PC-9 (cell line): ENCODE measurements around the gene SECTM1. TPM values are rescaled to one million over a fixed set of nuclear protein-coding genes. Genes with fewer than 3 reads are reported as not detected.

ENCODE experiments used
- BruUV-seq: library from RNA; stranded (reverse); fragments of 400-500 nt; replicated peaks from 2 replicates; lab custom pipeline; 2021; lab: Mats Ljungman, UMichigan
- CTCF ChIA-PET: fragments of 300-600 bp; sonication (Branson Sonifier 250); formaldehyde crosslinking; loops from one replicate; lab custom pipeline; 2022; ENCODE audit warnings: antibody characterized with exemption; lab: Charles Lee
- POLR2A ChIA-PET: fragments of 300-600 bp; sonication (Branson Sonifier 250); formaldehyde crosslinking; loops from one replicate; lab custom pipeline; 2022; ENCODE audit warnings: antibody characterized with exemption; ENCODE audit not compliant: unreplicated experiment; lab: Charles Lee
- DNase-seq, 2 experiments: peaks; one replicate each; pipeline versions ENCODE4 v3.0.0 to v3.0.0-alpha.2; 2015 to 2022; ENCODE audit warnings: mixed read lengths in 1 of 2
- H2AFZ ChIP-seq: fragments of 200-600 bp; sonication (generic); 2 replicates; pipeline ENCODE4 v1.8.1; 2017; ENCODE audit warnings: antibody characterized with exemption
- H3F3A ChIP-seq: fragments of 200-600 bp; sonication (generic); 2 replicates; pipeline ENCODE4 v1.8.1; 2017; ENCODE audit warnings: antibody characterized with exemption, mild to moderate bottlenecking, low read depth; ENCODE audit not compliant: insufficient read depth
- H3K27ac ChIP-seq: fragments of 200-600 bp; sonication (generic); 2 replicates; pipeline ENCODE4 v1.6.1; 2016; ENCODE audit warnings: mixed run types
- H3K27me3 ChIP-seq: fragments of 200-600 bp; sonication (generic); 2 replicates; pipeline ENCODE4 v1.6.1; 2016; ENCODE audit warnings: low read depth, mixed run types; ENCODE audit not compliant: insufficient read depth
- H3K36me3 ChIP-seq: fragments of 200-600 bp; sonication (generic); 2 replicates; pipeline ENCODE4 v1.6.1; 2016; ENCODE audit warnings: low read depth, mixed run types
- H3K4me1 ChIP-seq: fragments of 200-600 bp; sonication (generic); replicated peaks from 2 replicates; pipeline ENCODE4 v1.6.1; 2016; ENCODE audit warnings: mixed run types; ENCODE audit not compliant: insufficient read depth
- H3K4me2 ChIP-seq: fragments of 200-600 bp; sonication (generic); 2 replicates; pipeline ENCODE4 v1.6.1; 2017; ENCODE audit warnings: mixed run types
- H3K4me3 ChIP-seq: fragments of 200-600 bp; sonication (generic); 2 replicates; pipeline ENCODE4 v1.6.1; 2016; ENCODE audit warnings: mixed run types
- H3K79me2 ChIP-seq: fragments of 200-600 bp; sonication (generic); 2 replicates; pipeline ENCODE4 v1.6.1; 2017; ENCODE audit warnings: low read depth, mixed run types
- H3K9me2 ChIP-seq: fragments of 200-600 bp; sonication (generic); 2 replicates; pipeline ENCODE4 v1.8.1; 2017; ENCODE audit warnings: mild to moderate bottlenecking; ENCODE audit not compliant: insufficient read depth
- H3K9me3 ChIP-seq: fragments of 200-600 bp; sonication (generic); 2 replicates; pipeline ENCODE4 v1.8.1; 2016; ENCODE audit warnings: low read depth; ENCODE audit not compliant: insufficient read depth
- H4K20me1 ChIP-seq: fragments of 200-600 bp; sonication (generic); 2 replicates; pipeline ENCODE4 v1.8.1; 2017; ENCODE audit not compliant: insufficient read depth
- CTCF ChIP-seq: fragments of 200-600 bp; sonication (generic); conservative IDR thresholded peaks from 2 replicates; pipeline ENCODE4 v1.6.1; 2017; ENCODE audit warnings: mixed run types, antibody characterized with exemption, mild to moderate bottlenecking, moderate library complexity
- EZH2 ChIP-seq: fragments of 200-600 bp; sonication (generic); IDR thresholded peaks from 2 replicates; pipeline ENCODE4 v1.8.0; 2017; ENCODE audit warnings: antibody characterized with exemption, low read depth
- intact Hi-C: fragments of 100-400 bp; cut with micrococcal nuclease; formaldehyde crosslinking; loops from one replicate; pipeline ENCODE4 v1.10.0; 2022; ENCODE audit not compliant: unreplicated experiment
- total RNA-seq: library from RNA; stranded (reverse); gene quantifications from 2 replicates; pipeline ENCODE4 v1.2.3, GENCODE V29; 2021

The SECTM1 gene
- total RNA-seq, 1 experiment from 2014 or later = 3.6 TPM

- Histone ChIP-seq H3K27me3 (no peaks in the 10 kb centered on the region), H3K4me3 (no peak overlapping the region), H3K9me3 (no peaks in the 10 kb centered on the region), H3K4me2 (no peak overlapping the region), H2AFZ (no peak overlapping the region), H3K27ac (no peak overlapping the region), H3K79me2 (no peaks in the 10 kb centered on the region), H4K20me1 (no peaks in the 10 kb centered on the region), H3F3A (no peaks in the 10 kb centered on the region; the same call in 1 of the 2 replicates), H3K9me2 (no peaks in the 10 kb centered on the region), H3K4me1 (peaks cover 5% of the 10 kb centered on the region), H3K36me3 (no peaks in the 10 kb centered on the region)
- ChIA-PET POLR2A (interaction anchor here (0.5 to 0.7 kb wide), 3 partner anchors 19 to 411 kb away, joined by 3 to 8 read pairs (median 5); no protein-coding TSS in a partner anchor), CTCF (no interaction called here)
- intact Hi-C loops = no loop called here
- no TSS peak for BruUV-seq
- no peak for DNase-seq
- TF ChIP-seq CTCF (no peak), EZH2 (no peak)
These were observed 10.0 kb upstream of the SECTM1 start for GRCh38 chr17:82343560-82343959.

DNA sequence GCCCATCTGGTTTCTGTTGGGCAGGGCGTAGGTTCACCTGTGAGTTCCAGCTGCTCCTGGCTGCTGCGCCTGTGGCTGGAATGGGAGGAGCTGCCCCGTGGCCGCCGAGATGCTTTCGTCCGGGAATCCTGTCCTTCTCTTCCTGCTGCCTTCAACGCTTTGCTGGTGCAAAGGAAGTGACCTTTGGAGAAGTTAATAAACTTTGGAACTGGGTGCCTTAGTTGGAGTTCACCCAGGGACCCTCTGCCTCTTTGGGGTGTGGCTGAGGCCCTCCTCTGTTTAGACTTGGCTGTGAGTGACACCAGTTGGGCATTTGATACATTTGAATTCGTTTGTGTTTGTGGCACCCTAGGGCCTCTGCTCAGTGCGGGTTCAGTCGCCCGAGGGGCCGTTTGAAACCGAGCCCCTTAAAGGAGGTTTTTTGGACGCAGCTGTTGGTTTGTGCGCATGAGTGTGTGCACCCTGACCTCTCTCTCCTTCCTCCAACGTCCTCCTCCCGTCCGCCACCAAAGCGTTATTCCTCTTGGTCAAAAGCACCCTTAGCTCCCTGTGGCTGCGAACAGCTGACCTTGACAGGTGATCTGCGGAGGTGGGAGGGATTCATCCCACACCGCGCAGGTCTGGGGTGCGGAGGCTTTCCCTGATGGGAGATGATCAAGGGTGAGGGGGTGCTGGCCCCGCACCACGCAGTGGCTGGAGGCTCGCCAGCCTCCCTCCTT is 9.0 kb upstream of the SECTM1 start:
- no peak overlapping the region for H3K4me3 ChIP-seq
- H4K20me1 ChIP-seq = no peaks in the 10 kb centered on the region
- no peaks in the 10 kb centered on the region for H3K79me2 ChIP-seq
- H3K4me2 ChIP-seq = no peak overlapping the region
- no peaks in the 10 kb centered on the region for H3K27me3 ChIP-seq
- no peak for TF ChIP-seq EZH2
- TF ChIP-seq CTCF = no peak
- no peak overlapping the region for H2AFZ ChIP-seq
- CTCF ChIA-PET = interaction anchor here (0.6 kb wide), 1 partner anchor 217 kb away, joined by 6 read pairs; no protein-coding TSS in a partner anchor
- H3K27ac ChIP-seq = no peak overlapping the region
- H3K4me1 ChIP-seq = peaks cover 7% of the 10 kb centered on the region
- no peaks in the 10 kb centered on the region for H3K36me3 ChIP-seq
- H3K9me3 ChIP-seq = no peaks in the 10 kb centered on the region
- no TSS peak for BruUV-seq
- no peaks in the 10 kb centered on the region for H3K9me2 ChIP-seq
- no peak for DNase-seq
- POLR2A ChIA-PET = no interaction called here
- intact Hi-C loops = no loop called here
- H3F3A ChIP-seq = no peaks in the 10 kb centered on the region; the same call in 1 of the 2 replicates

DNA sequence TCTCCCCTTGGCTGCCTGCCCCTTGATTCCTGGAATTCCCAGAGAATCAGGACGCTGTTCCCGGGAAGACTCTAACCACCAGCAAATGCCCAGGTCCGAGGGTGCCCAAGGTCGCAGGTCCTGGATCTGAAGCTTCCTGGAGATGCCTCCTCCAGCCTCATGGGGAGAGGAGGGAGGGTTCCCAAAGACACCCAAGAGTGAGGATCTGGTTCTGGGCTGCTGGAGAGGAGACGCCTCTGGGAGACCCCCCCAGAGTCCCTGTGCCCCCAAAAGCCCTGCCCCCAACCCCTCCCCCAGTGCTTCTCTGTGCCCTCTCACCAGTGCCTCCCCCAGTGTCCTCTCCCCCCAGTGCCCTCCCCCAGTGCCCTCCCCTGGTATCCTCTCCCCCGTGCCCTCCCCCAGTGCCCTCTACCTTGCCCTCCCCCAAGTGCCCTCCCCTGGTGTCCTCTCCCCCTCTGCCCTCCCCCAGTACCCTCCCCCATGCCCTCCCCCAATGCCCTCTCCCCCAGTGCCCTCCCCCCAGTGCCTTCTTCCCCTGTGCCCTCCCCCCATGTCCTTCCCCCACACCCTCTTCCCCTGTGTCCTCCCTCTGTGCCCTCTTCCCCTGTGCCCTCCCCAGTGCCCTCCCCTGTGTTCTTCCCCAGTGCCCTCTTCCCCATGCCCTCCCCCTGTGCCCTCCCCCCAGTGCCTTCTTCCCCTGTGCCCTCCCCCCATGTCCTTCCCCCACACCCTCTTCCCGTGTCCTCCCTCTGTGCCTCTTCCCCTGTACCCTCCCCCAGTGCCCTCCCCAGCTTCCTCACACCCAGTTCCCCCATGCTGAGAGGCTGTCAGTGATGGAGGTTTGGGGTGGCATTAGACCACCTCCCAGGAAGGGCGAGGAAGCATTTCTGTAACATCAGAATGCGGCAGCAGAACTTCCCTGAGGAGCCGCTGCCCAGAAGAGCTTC is 6.3 kb upstream of the SECTM1 start:
- CTCF ChIA-PET = no interaction called here
- no peak for DNase-seq
- Histone ChIP-seq H3K27ac (no peak overlapping the region), H4K20me1 (no peaks in the 10 kb centered on the region), H3K4me1 (peaks cover 11% of the 10 kb centered on the region), H3K9me2 (no peaks in the 10 kb centered on the region), H3K4me3 (peak overlapping the region; percentile 51; the same call in 1 of the 2 replicates), H3K79me2 (no peaks in the 10 kb centered on the region), H2AFZ (peak overlapping the region; percentile 76; the same call in 1 of the 2 replicates), H3F3A (no peaks in the 10 kb centered on the region; the same call in 1 of the 2 replicates), H3K36me3 (no peaks in the 10 kb centered on the region), H3K27me3 (no peaks in the 10 kb centered on the region), H3K4me2 (peak overlapping the region; percentile 86), H3K9me3 (no peaks in the 10 kb centered on the region)
- POLR2A ChIA-PET = interaction anchor here (0.5 to 0.7 kb wide), 2 partner anchors 48 to 101 kb away, joined by 3 to 4 read pairs; no protein-coding TSS in a partner anchor
- no peak for TF ChIP-seq EZH2
- no peak for TF ChIP-seq CTCF
- BruUV-seq = no TSS peak
- intact Hi-C loops = loop anchor here (10.0 kb wide), 2 partner anchors 55 to 235 kb away; no protein-coding TSS in a partner anchor
